ENCODE measurements around the gene PRKAG2.

Gene PRKAG2

GRCh38 chr7:151524845-151525244, 352.1 kb downstream of the PRKAG2 start:
- no peak for DNase-seq

DNA sequence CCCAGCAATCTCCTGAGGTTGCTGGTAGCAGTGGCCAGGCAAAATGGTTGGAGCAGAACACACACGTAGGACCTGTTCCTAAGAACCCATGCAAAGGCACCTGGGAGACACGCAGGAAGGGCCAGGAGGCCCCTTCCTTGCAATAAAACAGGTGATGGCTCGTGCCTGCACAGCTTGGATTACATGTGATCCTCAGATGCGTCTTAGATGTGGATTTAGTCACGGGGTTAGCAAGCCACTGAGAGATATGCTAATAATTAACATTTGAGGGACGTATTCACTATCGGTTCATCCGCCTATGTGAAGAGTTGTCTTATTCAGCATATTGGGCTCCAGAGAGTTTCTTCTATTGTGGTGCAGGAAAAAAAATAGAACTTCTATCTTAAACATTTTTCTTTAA, 352.6 kb downstream of the PRKAG2 start:
- no peak for DNase-seq

GRCh38 chr7:151520419-151521261, 356.3 kb downstream of the PRKAG2 start:
- peak; percentile 39 for DNase-seq

- peak; percentile 98 for DNase-seq
These were observed 357.0 kb downstream of the PRKAG2 start, which contains the start of gene RHEB for GRCh38 chr7:151519765-151520418. RHEB (minus strand) TSS chr7:151519895; CDS start chr7:151519511, 384 bp downstream.

DNA sequence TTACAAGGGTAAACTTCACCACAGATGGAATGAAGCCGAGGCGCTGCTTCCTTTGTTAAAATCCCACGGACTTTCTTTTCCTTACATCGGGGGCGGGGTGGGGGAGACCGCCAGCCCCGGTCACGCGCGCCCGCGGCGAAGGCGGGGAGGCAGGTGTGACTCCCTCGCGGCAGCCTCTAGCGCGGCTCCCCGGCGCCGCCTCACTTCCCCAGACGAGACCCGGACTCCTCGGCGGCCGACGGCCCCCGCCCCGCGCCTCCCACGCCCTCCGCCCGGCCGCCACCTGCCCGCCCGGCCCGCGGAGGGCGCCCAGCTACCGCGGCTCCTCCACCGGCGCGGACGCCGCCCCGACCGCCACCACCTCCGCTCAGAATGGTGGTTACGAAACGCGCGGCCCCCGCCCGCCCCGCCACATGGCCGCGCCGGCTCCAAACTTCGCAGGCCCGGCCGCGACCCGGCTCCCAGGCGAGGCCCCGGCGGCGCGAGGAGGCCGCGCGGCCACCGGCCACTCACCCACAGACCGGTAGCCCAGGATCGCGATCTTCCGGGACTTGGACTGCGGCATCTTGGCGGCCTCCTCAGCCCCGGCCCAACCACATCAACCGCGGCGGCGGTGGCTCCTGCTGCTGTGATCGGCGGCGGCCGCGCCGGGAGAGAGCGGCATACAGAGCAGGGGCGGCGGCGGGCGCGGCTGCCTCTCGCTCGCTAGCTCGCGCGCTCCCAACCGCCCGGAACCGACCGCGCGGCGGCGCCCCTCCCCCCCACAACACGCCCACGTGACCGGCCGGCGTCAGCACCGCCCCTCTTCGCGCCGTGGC, 357.8 kb downstream of the PRKAG2 start:
- DNase-seq = peak; percentile 46

DNA sequence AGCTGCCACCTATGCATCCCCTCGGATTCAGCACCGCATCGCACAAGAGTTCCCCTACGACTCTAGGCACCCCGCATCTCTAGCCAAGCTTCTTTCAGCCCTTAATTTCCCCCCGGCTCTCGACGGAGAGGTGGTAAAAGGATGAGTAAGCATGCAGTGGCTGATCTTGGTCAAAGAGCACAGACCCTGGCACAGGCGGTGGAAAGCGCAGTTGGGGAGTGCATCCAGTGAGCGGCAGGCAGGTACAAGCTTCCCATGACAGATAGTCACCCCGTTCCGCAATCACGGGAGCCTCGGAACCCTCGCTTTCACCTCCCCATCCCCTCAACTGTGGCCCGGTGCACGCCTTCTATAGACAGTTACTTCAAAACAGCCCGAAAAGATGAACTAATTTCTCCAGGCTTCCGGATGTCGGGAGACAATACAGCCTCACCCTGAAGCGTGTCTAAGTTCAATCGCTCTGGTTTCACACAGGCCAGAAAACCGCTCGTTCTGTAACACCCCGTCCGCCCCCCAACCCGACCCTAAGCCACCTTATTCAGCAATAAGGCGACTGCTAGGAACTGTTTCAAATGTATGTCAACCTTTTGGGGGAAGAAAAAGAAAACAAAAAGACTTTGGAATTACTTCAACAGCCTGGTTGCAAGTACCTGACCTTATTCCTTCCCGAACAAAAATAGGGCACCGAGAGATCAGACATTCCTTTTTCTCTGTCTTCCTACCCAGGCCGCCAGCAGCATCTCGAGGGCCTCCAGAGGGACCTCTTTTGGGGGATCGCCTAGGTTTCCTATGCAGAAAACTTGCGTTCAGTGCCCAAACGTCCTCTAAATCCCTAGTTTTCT, 358.6 kb downstream of the PRKAG2 start:
- peak; percentile 76 for DNase-seq

GRCh38 chr7:151517601-151518104, 359.3 kb downstream of the PRKAG2 start:
- no peak for DNase-seq

DNA sequence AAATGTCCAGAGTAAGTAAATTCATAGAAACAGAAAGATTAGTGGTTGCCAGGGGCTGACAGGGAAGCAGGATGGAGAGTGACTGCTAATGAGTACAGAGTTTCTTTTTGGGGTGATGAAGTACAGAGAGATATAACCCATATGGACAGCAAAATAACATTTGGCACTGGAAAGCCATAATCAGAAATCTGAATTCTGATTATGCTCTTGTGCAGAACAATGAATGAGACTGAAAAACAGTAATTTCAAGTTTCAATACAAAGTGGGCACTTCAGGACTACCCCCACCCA, 361.7 kb downstream of the PRKAG2 start:
- no peak for DNase-seq

DNA sequence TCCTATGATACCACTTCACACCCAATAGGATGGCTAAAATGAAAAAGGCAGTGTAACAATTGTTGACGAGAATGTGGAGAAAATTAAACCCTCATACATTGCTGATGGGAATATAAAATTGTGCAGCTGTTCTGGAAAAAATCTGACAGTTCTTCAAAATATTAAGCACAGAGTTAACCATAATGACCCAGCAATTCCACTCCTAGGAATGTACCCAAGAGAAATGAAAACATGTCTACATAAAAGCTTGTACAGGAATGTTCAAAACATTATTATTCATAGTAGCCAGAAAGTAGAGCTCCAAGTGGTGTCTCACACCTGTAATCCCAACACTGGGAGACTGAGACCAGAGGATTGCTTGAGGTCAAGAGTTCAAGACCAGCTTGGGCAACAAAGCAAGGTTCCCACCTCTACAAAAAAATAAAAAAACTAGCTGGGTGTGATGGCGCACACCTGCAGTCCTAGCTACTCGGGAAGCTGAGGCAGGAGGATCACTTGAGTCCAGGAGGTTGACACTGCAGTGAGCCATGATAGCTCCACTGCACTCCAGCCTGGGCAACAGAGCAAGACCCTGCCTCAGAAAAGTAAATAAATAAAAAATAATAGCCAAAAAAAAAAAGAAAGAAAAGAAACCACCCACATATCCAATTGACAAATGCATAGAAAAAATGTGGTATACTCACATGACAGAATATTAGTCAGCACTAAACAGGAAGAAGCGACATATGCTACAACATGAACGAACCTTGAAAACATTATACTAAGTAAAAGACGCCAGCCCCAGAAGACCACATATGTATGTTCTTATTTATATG, 362.2 kb downstream of the PRKAG2 start:
- DNase-seq = no peak

DNA sequence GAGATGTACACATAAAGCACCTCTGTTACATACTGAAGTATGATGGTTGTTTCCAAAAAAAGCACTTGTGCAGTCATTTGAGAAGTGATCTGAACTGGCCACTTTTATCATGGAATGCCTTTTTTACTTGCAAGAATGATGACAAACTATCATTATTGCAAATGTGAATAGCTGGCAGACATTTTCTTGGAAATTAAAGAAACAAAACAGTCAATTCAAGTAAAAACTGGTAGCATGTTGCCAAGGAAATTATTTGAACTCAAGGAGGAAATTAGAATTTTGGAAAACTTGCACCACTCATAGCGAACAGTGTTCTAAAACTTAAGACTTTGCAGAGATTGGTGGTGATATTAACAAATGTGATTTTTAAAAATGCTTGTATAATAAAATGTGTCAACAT, 363.8 kb downstream of the PRKAG2 start:
- no peak for DNase-seq

DNA sequence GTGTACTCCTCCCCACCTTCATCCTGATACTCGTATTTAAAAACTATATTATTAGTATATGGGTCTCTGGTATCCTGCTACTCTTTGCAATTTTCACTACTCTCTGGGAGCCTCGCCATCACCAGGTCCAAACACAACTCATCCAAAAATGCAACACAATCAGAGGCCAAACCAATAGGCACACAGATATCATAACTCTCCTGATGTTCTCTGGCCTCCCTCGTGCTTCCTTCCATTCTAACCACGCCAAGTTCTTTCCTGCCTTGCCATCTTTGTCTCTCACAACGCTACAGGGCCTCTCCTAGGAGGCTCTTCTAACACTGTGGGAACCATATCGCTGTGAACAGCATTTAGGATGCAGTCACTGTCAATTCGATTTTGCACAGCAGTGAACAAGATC, 364.6 kb downstream of the PRKAG2 start:
- no peak for DNase-seq

DNA sequence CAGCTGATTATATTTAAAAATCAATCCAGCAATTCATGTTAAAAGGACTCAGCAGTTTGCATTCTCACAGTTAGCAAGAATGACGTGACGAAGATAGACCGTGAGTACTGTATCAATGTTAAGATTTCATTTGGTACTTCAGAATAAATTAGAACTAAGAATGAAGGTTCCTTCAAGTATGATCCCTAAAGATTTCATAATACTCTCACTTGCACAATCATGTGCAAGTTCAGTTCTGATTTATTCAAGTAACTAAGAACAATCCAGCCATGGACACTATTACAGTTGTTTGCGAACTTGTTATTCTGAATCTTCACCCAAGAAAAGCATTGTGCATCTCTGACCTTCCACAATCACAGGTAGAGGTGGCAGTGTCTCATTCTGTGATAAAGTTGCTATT, 365.0 kb downstream of the PRKAG2 start:
- DNase-seq = no peak

DNA sequence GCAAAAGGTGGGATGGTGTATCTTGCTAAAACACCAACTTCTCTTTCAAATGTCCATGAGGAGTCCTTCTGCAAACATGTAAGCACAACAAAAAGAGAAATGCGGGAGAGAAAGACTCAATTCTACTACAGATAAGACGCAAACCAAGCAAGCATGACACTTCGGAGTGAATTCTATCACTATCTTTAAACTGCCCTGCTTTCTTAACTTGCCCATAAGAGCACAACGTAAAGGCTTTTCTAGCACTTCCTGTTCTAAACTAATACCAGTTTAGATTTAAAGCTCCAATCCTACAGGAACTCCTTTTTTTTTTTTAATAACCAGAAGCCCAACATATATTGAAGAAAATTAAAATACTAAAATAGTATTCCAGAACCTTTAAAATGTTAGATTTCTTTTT, 365.6 kb downstream of the PRKAG2 start:
- no peak for DNase-seq

DNA sequence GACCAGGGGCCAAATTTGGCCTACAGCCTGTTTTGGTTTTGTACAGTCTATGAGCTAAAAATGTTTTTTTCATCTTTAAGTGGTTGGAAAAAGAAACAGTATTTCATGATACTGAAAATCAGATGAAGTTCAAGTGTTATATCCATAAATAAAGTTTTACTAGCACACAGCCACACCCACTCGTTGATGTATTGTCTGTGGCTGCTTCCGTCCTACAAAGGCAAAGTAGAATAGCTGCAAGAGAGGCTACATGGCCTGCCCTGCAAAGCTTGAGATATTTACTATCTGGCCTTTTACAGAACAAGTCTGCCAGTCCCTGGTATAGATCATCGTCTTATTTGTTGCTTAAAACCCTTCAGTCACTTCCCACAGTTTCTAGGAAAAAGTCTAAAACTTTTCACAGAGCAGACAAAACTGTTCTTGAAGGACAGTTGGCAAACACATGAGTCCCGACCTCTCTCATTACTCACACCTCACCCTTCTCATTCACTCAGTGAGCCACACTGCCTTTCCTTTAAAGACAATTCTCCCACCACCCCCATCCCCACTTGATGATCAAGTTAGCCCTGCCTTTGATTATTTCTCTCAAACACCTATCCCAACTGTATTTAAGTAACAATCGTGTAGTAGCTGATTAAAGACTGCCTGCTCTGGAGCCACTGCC, 367.1 kb downstream of the PRKAG2 start:
- no peak for DNase-seq

- no peak for DNase-seq
These were observed 367.9 kb downstream of the PRKAG2 start for GRCh38 chr7:151508991-151509390.

GRCh38 chr7:151507806-151508205, 369.1 kb downstream of the PRKAG2 start:
- no peak for DNase-seq

- DNase-seq = no peak
These were observed 370.0 kb downstream of the PRKAG2 start for GRCh38 chr7:151506901-151507382.

Data from activated CD4-positive, alpha-beta T cell treated with anti-CD3 and anti-CD28 coated beads, Interleukin-2, Interleukin-6, amounts not matched to agents 100 ng/mL and 50 ng/mL, durations not matched to agents 16 hours and 8 hours (primary cell).